A549 (cell line): ENCODE data around the gene MKNK2. TPM values are rescaled to one million over a fixed set of nuclear protein-coding genes. Genes with fewer than 3 reads are reported as not detected.

Source experiments
- ATAC-seq, 2 experiments: fragments of 200-7000 bp in 1 of 2; fragments of >200 bp in 1 of 2; cut with Nextera tagmentation in 1 of 2; cut with Tn5 transposase in 1 of 2; 3 replicates each; pipeline versions ENCODE4 v1.8.0 to v1.9.1; 2018 to 2020; ENCODE audit warnings: mild to moderate bottlenecking in 1 of 2, moderate library complexity in 1 of 2
- CTCF ChIA-PET: fragments of 300-600 bp; sonication (Branson Sonifier 250); formaldehyde crosslinking; extraction: SDS; loops from one replicate; lab custom pipeline; 2021; ENCODE audit warnings: antibody characterized with exemption, inconsistent platforms; lab: Yijun Ruan, JAX
- POLR2A ChIA-PET: fragments of 350-600 bp; formaldehyde crosslinking; extraction: SDS; loops from one replicate; lab custom pipeline; 2021; ENCODE audit warnings: antibody characterized with exemption, inconsistent platforms; lab: Yijun Ruan, JAX
- DNase-seq, 2 experiments: peaks; one replicate each; pipeline versions ENCODE4 v3.0.0 to v3.0.0-alpha.2; 2011 to 2016; ENCODE audit warnings: low read depth in 1 of 2, low spot score in 1 of 2
- FAIRE-seq: peaks from 2 replicates; lab custom pipeline; 2011; peaks lifted over from hg19 to GRCh38; lab: Jason Lieb, UNC
- H3K27ac ChIP-seq, 2 experiments: fragments of >200 bp; sonication (Bioruptor Twin); formaldehyde crosslinking; 3 replicates each; pipeline ENCODE4 v1.5.1; 2016 to 2017
- H3K4me1 ChIP-seq: fragments of >200 bp; sonication (Bioruptor Twin); formaldehyde crosslinking; 3 replicates; pipeline ENCODE4 v1.6.1; 2016
- H3K4me2 ChIP-seq: fragments of >200 bp; sonication (Bioruptor Twin); formaldehyde crosslinking; 3 replicates; pipeline ENCODE4 v1.6.1; 2016
- H3K4me3 ChIP-seq: fragments of >200 bp; sonication (Bioruptor Twin); formaldehyde crosslinking; 3 replicates; pipeline ENCODE4 v1.5.1; 2016
- H3K9me3 ChIP-seq: fragments of >200 bp; sonication (Bioruptor Twin); formaldehyde crosslinking; 3 replicates; pipeline ENCODE4 v1.6.1; 2016
- CBX8 ChIP-seq: fragments of 200-600 bp; sonication (generic); IDR thresholded peaks from 2 replicates; pipeline ENCODE4 v1.6.1; 2016
- EP300 ChIP-seq, 2 experiments: fragments of >200 bp; sonication (Bioruptor Twin); formaldehyde crosslinking; IDR thresholded peaks; 2 replicates in 1 of 2; 3 replicates in 1 of 2; pipeline ENCODE4 v1.6.1; 2016 to 2017
- FOSL2 ChIP-seq, 2 experiments: fragments of 450-650 bp in 1 of 2; fragments of >200 bp in 1 of 2; sonication (Bioruptor Twin) in 1 of 2; formaldehyde crosslinking; IDR thresholded peaks; 2 replicates each; pipeline versions ENCODE4 v1.5.0 to v1.6.1; 2016 to 2020; ENCODE audit warnings: mild to moderate bottlenecking in 1 of 2, moderate library complexity in 1 of 2
- HOXB5 ChIP-seq: fragments of 250-450 bp; sonication (Bioruptor Pico); IDR thresholded peaks from 2 replicates; pipeline ENCODE4 v1.5.0; 2020; ENCODE audit warnings: mild to moderate bottlenecking, moderate library complexity
- JUN ChIP-seq, 2 experiments: fragments of >200 bp; sonication (Bioruptor Twin); formaldehyde crosslinking; IDR thresholded peaks; 2 replicates in 1 of 2; 3 replicates in 1 of 2; pipeline ENCODE4 v1.6.1; 2016 to 2017
- MAFK ChIP-seq: fragments of 450-650 bp; IDR thresholded peaks from 2 replicates; pipeline ENCODE4 v1.6.1; 2014; ENCODE audit not compliant: partially characterized antibody
- RCOR1 ChIP-seq: fragments of 150-350 bp; IDR thresholded peaks from 2 replicates; pipeline ENCODE4 v1.6.1; 2014; ENCODE audit warnings: antibody characterized with exemption, low read length, low read depth
- SMC3 ChIP-seq: fragments of >200 bp; sonication (Bioruptor Twin); formaldehyde crosslinking; IDR thresholded peaks from 3 replicates; pipeline ENCODE4 v1.6.1; 2018; ENCODE audit warnings: inconsistent platforms
- SREBF2 ChIP-seq: fragments of 450-650 bp; IDR thresholded peaks from 2 replicates; pipeline ENCODE4 v1.6.1; 2014; ENCODE audit warnings: mild to moderate bottlenecking, moderate library complexity
- TP53 ChIP-seq: fragments of 250-450 bp; sonication (Bioruptor Pico); IDR thresholded peaks from 2 replicates; pipeline ENCODE4 v1.5.0; 2021; ENCODE audit warnings: mild to moderate bottlenecking, moderate library complexity
- USF2 ChIP-seq: fragments of 450-650 bp; IDR thresholded peaks from 2 replicates; pipeline ENCODE4 v1.6.1; 2014; ENCODE audit warnings: antibody characterized with exemption
- ZC3H11A ChIP-seq: fragments of 450-650 bp; IDR thresholded peaks from 2 replicates; pipeline ENCODE4 v1.6.1; 2014; ENCODE audit warnings: antibody characterized with exemption, mild to moderate bottlenecking
- ZFP36 ChIP-seq: fragments of 450-650 bp; IDR thresholded peaks from 2 replicates; pipeline ENCODE4 v1.6.1; 2014; ENCODE audit warnings: borderline replicate concordance; ENCODE audit not compliant: partially characterized antibody
- WGBS: methylation state at CpG from one replicate; pipeline ENCODE4 v1.1.6; 2017; ENCODE audit errors: missing lambda C conversion rate; 5-methylcytosine and 5-hydroxymethylcytosine counted together
- polyA plus RNA-seq, 4 experiments: library from polyadenylated mRNA; depleted of rRNA in 3 of 4; stranded (reverse); fragments of >200 nt; fragmentation: RNase III in 1 of 4; extraction: RNeasy Plus Mini Kit Qiagen cat#74134 plus additional on column Dnase treatment in 1 of 4; gene quantifications; 2 replicates in 3 of 4; 3 replicates in 1 of 4; pipeline ENCODE4 v1.2.3, GENCODE V29; 2011 to 2017
- TF ChIP-seq, protein P1 (sequence below): fragments of 250-450 bp; sonication (Bioruptor Pico); IDR thresholded peaks from 2 replicates; pipeline ENCODE4 v1.5.0; 2020; ENCODE audit warnings: low read depth, mild to moderate bottlenecking, moderate library complexity
- TF ChIP-seq, protein P2 (sequence below): IDR thresholded peaks from 2 replicates; pipeline ENCODE4 v1.6.1; 2012

MKNK2 gene
- polyA plus RNA-seq, 2 of the 4 experiments (the other 2 are of a cell fraction), result 48.3 to 56.7 TPM

DNA sequence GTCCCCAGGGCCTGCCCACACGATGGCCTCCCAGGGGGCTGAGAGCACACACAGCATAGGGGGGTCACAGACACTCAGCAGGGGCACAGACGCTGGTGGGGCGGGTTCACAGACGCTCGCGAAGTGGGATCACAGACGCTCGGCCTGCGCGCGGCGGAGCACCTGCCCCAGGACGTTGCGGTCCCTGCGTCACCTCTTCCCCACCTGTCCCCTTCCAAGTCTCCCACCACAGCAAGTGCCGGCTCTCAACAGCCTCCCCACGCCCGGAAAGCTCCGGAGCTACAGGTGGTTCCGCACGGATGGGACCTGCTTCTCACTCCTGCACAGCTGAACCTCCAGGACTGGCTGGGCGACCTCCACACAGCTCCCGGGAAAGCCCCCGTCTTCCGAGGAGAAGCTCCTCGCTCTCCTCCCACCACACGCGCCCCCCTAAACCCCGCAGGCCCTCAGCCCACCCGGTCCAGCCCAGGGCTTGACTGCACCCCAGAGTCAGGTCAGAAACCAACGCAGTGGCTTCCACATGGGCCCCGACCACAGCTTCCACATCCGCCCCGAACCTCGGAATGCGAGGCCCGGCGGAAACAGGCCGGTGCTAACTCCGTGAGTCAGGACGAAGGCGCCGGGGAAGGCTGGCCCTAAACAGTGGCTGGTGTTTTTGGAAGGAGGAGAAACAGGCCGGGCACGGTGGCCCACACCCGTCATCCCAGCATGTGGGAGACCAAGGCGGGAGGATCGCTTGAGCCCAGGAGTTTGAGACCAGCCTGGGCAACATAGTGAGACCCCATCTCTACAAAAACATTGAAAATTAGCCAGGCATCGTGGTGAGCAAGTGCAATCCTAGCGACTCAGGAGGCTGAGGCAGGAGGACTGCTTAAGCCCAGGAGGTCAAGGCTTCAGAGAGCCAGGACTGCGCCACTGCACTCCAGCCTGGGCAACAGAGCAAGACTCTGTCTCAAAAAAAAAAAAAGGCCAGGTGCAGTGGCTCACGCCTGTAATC is 52.0 kb downstream of the MKNK2 start:
- ATAC-seq, result no peak
- no peak for DNase-seq
- H3K4me3 ChIP-seq, result no peak overlapping the region
- POLR2A ChIA-PET, result no interaction called here
- TF ChIP-seq RCOR1 (no peak), USF2 (no peak), JUN (IDR thresholded peaks at IDR 0.05) (no peak), FOSL2 (IDR thresholded peaks at IDR 0.05) (no peak), FOSL2 (CRISPR knock-in tag; IDR thresholded peaks at IDR 0.05) (no peak), MAFK (no peak), CBX8 (no peak), SREBF2 (no peak), EP300 (IDR thresholded peaks at IDR 0.05) (no peak)
- TF ChIP-seq, protein P1, sequence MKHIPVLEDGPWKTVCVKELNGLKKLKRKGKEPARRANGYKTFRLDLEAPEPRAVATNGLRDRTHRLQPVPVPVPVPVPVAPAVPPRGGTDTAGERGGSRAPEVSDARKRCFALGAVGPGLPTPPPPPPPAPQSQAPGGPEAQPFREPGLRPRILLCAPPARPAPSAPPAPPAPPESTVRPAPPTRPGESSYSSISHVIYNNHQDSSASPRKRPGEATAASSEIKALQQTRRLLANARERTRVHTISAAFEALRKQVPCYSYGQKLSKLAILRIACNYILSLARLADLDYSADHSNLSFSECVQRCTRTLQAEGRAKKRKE (CRISPR knock-in tag), result no peak
- TF ChIP-seq, all 56 proteins: peak for 0
- FAIRE-seq, result no peak
- Histone ChIP-seq H3K9me3 (0 out of 3 replicates have a peak, but pooled peaks cover 3% of the 10 kb centered on the region), H3K4me1 (no peaks in the 10 kb centered on the region), H3K27ac (no peak overlapping the region), H3K4me2 (no peak overlapping the region)
- CTCF ChIA-PET, result interaction anchor here (0.9 kb wide), 1 partner anchor 12 kb away, joined by 3 read pairs; no protein-coding TSS in a partner anchor
- 93% methylated on average over 35 of the region's 52 CpGs for WGBS

DNA sequence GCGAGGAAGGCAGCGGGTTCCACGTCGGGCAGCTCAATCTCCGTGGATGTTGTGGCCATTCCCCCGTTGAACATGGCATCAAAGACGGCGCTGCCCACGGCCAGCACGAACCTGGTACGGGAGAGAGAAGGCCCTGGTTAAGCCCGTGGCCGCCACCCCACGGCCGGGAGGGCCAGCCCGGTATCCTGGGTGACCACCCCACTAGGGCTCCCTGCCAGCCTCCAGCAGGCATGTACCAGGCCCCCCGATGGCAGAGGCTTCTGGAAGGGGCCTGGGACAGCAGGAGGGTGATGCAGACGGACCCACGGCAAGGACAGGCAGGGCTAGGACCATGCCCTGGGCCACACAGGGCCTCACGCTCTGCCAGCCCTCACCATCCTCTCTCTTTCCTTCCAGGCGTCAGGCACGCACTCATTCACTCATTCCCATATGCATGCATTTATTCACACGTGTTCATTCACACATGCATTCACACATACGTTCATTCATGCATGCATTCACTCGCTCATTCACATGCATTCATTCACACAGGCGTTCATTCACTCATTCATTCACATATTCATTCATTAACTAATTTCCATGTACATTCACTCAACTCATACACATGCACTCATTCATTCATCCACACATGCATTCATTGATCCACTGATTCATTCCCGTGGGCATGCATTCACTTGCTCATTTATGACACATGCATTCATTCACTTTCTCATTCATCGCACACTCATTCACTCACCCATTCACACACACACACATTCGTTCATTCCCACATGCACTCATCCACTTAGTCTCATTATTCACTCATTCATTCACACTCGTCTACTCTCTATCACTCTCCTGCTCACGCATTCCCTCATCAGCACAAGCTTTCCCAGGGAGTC is 53.5 kb downstream of the MKNK2 start:
- Histone ChIP-seq H3K27ac (no peak overlapping the region), H3K4me2 (no peak overlapping the region), H3K9me3 (0 out of 3 replicates have a peak, but pooled peaks cover 3% of the 10 kb centered on the region), H3K4me3 (no peak overlapping the region), H3K4me1 (no peaks in the 10 kb centered on the region)
- ChIA-PET POLR2A (no interaction called here), CTCF (interaction anchor here (0.5 kb wide), 1 partner anchor 639 kb away, joined by 3 read pairs; no protein-coding TSS in a partner anchor)
- DNase-seq (no peak), ATAC-seq (no peak), FAIRE-seq (no peak)
- 97% methylated on average over 23 of the region's 31 CpGs for WGBS
- TF ChIP-seq ZC3H11A, result no peak
- TF ChIP-seq HOXB5 (CRISPR knock-in tag), result no peak
- TF ChIP-seq SMC3, result no peak
- TF ChIP-seq TP53 (CRISPR knock-in tag), result no peak
- TF ChIP-seq, protein P2, sequence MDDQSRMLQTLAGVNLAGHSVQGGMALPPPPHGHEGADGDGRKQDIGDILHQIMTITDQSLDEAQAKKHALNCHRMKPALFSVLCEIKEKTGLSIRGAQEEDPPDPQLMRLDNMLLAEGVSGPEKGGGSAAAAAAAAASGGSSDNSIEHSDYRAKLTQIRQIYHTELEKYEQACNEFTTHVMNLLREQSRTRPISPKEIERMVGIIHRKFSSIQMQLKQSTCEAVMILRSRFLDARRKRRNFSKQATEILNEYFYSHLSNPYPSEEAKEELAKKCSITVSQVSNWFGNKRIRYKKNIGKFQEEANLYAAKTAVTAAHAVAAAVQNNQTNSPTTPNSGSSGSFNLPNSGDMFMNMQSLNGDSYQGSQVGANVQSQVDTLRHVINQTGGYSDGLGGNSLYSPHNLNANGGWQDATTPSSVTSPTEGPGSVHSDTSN, result no peak
- TF ChIP-seq ZFP36, result no peak
- no peak for TF ChIP-seq USF2
